H1 (cell line): Measurements from ENCODE around the gene MRPS25. TPM values are rescaled to one million over a fixed set of nuclear protein-coding genes. Genes with fewer than 3 reads are reported as not detected.
A peak's percentile ranks its signal among the peaks of the same experiment; 100 is the strongest.

Source experiments
- CTCF ChIA-PET: fragments of 300-600 bp; sonication (Branson Sonifier 250); formaldehyde crosslinking; loops from one replicate; lab custom pipeline; 2021; ENCODE audit not compliant: partially characterized antibody; lab: Charles Lee
- POLR2A ChIA-PET: fragments of 300-600 bp; sonication (Branson Sonifier 250); formaldehyde crosslinking; loops from one replicate; lab custom pipeline; 2021; ENCODE audit warnings: inconsistent platforms; ENCODE audit not compliant: partially characterized antibody; lab: Charles Lee
- DNase-seq, 2 experiments: peaks; one replicate each; pipeline versions ENCODE4 v3.0.0 to v3.0.0-alpha.2; 2010 to 2022; ENCODE audit warnings: low spot score in 2 of 2, low read depth in 1 of 2, mixed read lengths in 1 of 2
- FAIRE-seq: peaks from 2 replicates; lab custom pipeline; 2011; peaks lifted over from hg19 to GRCh38; lab: Jason Lieb, UNC
- H2AFZ ChIP-seq: 2 replicates; pipeline ENCODE4 v1.8.1; 2012; ENCODE audit warnings: low read length, inconsistent platforms
- H2AK5ac ChIP-seq: 2 replicates; pipeline ENCODE4 v1.6.1; 2013; ENCODE audit warnings: low read depth, low read length
- H2BK120ac ChIP-seq: replicated peaks from 2 replicates; pipeline ENCODE3; 2013; ENCODE audit warnings: low read depth, low read length, inconsistent platforms
- H2BK12ac ChIP-seq: 2 replicates; pipeline ENCODE4 v1.6.1; 2013; ENCODE audit warnings: low read depth, low read length
- H2BK15ac ChIP-seq: 2 replicates; pipeline ENCODE4 v1.6.1; 2013; ENCODE audit warnings: low read length
- H2BK20ac ChIP-seq: 2 replicates; pipeline ENCODE4 v1.6.1; 2013; ENCODE audit warnings: low read length
- H2BK5ac ChIP-seq: 2 replicates; pipeline ENCODE4 v1.6.1; 2013; ENCODE audit warnings: low read depth, low read length
- H3K14ac ChIP-seq: 2 replicates; pipeline ENCODE4 v1.6.1; 2013; ENCODE audit warnings: inconsistent platforms; ENCODE audit not compliant: insufficient read length
- H3K18ac ChIP-seq: 2 replicates; pipeline ENCODE4 v1.6.1; 2013; ENCODE audit warnings: low read length; ENCODE audit errors: extremely low read depth
- H3K23ac ChIP-seq: 2 replicates; pipeline ENCODE4 v1.6.1; 2013; ENCODE audit warnings: inconsistent platforms; ENCODE audit not compliant: insufficient read length
- H3K23me2 ChIP-seq: 2 replicates; pipeline ENCODE4 v1.6.1; 2013; ENCODE audit warnings: low read depth, low read length
- H3K27ac ChIP-seq: 2 replicates; pipeline ENCODE4 v1.6.1; 2011; ENCODE audit warnings: low read depth, low read length, inconsistent platforms
- H3K27me3 ChIP-seq, 4 experiments: replicated peaks in 1 of 4; 1 replicate in 1 of 4; 2 replicates in 3 of 4; pipeline versions ENCODE4 v1.6.1 to v1.8.1; 2011 to 2013; ENCODE audit warnings: low read length in 3 of 4, mild to moderate bottlenecking in 3 of 4, inconsistent platforms in 2 of 4, mixed read lengths in 2 of 4, moderate library complexity in 1 of 4; ENCODE audit not compliant: control insufficient read depth in 3 of 4, insufficient read depth in 3 of 4; ENCODE audit errors: extremely low read depth in 1 of 4
- H3K36me3 ChIP-seq, 4 experiments: 2 replicates each; pipeline versions ENCODE4 v1.6.1 to v1.8.1; 2011 to 2013; ENCODE audit warnings: mild to moderate bottlenecking in 4 of 4, low read length in 3 of 4, moderate library complexity in 2 of 4, control low read depth in 1 of 4, inconsistent platforms in 1 of 4; ENCODE audit not compliant: insufficient read depth in 4 of 4, control insufficient read depth in 2 of 4
- H3K4ac ChIP-seq: replicated peaks from 2 replicates; pipeline ENCODE3; 2013; ENCODE audit warnings: low read length, low read depth, mixed read lengths, inconsistent platforms; ENCODE audit not compliant: insufficient read length
- H3K4me1 ChIP-seq, 4 experiments: replicated peaks in 1 of 4; 1 replicate in 1 of 4; 2 replicates in 3 of 4; pipeline versions ENCODE4 v1.6.1 to v1.8.1; 2011 to 2013; ENCODE audit warnings: low read length in 3 of 4, inconsistent platforms in 2 of 4, mixed read lengths in 1 of 4; ENCODE audit not compliant: insufficient read depth in 4 of 4, control insufficient read depth in 3 of 4
- H3K4me2 ChIP-seq, 2 experiments: 2 replicates each; pipeline versions ENCODE4 v1.6.1 to v1.8.1; 2011 to 2013; ENCODE audit warnings: low read depth in 2 of 2, low read length in 2 of 2, control low read depth in 1 of 2, inconsistent platforms in 1 of 2, mild to moderate bottlenecking in 1 of 2; ENCODE audit not compliant: insufficient read depth in 1 of 2
- H3K4me3 ChIP-seq, 4 experiments: fragments of 200-600, 300-600 bp in 1 of 4; sonication (generic), shearing (Covaris generic), sonication (Bioruptor Twin) in 1 of 4; 2 replicates each; pipeline versions ENCODE4 v1.5.1 to v1.8.1; 2011 to 2016; ENCODE audit warnings: low read length in 4 of 4, low read depth in 3 of 4, control low read depth in 2 of 4, inconsistent platforms in 2 of 4, mild to moderate bottlenecking in 2 of 4, mixed read lengths in 1 of 4, moderate library complexity in 1 of 4; ENCODE audit not compliant: insufficient read depth in 2 of 4; ENCODE audit errors: extremely low read depth in 1 of 4
- H3K56ac ChIP-seq: replicated peaks from 2 replicates; pipeline ENCODE3; 2013; ENCODE audit warnings: low read depth, mild to moderate bottlenecking, mixed read lengths, low read length, inconsistent platforms; ENCODE audit not compliant: insufficient read length
- H3K79me1 ChIP-seq: 2 replicates; pipeline ENCODE4 v1.6.1; 2013; ENCODE audit warnings: low read depth, low read length, control low read depth
- H3K79me2 ChIP-seq, 2 experiments: 2 replicates each; pipeline versions ENCODE4 v1.6.1 to v1.8.1; 2012 to 2013; ENCODE audit warnings: low read length in 2 of 2, mild to moderate bottlenecking in 2 of 2, inconsistent platforms in 1 of 2; ENCODE audit not compliant: insufficient read depth in 2 of 2, control insufficient read depth in 1 of 2
- H3K9ac ChIP-seq, 4 experiments: replicated peaks in 1 of 4; 1 replicate in 1 of 4; 2 replicates in 3 of 4; pipeline versions ENCODE4 v1.6.1 to v1.8.1; 2011 to 2013; ENCODE audit warnings: low read depth in 3 of 4, low read length in 3 of 4, control low read depth in 2 of 4, mild to moderate bottlenecking in 2 of 4, moderate library complexity in 2 of 4, inconsistent platforms in 1 of 4; ENCODE audit errors: extremely low read depth in 1 of 4
- H3K9me3 ChIP-seq, 2 experiments: 2 replicates each; pipeline versions ENCODE4 v1.6.1 to v1.8.1; 2012 to 2013; ENCODE audit warnings: mild to moderate bottlenecking in 2 of 2, moderate library complexity in 2 of 2, control low read depth in 1 of 2, inconsistent platforms in 1 of 2, low read depth in 1 of 2, low read length in 1 of 2, mixed read lengths in 1 of 2; ENCODE audit not compliant: insufficient read depth in 2 of 2
- H4K20me1 ChIP-seq, 2 experiments: replicated peaks in 1 of 2; 2 replicates each; pipeline versions ENCODE3 to v1.8.1; 2011 to 2013; ENCODE audit warnings: inconsistent platforms in 2 of 2, low read length in 2 of 2, mild to moderate bottlenecking in 1 of 2; ENCODE audit not compliant: insufficient read depth in 2 of 2, control insufficient read depth in 1 of 2
- H4K5ac ChIP-seq: 2 replicates; pipeline ENCODE4 v1.6.1; 2013; ENCODE audit warnings: low read length, low read depth, mixed read lengths, inconsistent platforms; ENCODE audit not compliant: insufficient read length
- H4K8ac ChIP-seq: 2 replicates; pipeline ENCODE4 v1.8.0; 2013; ENCODE audit warnings: mild to moderate bottlenecking, moderate library complexity, low read length, inconsistent platforms; ENCODE audit not compliant: insufficient read depth; ENCODE audit errors: extremely low read depth
- H4K91ac ChIP-seq: replicated peaks from 2 replicates; pipeline ENCODE3; 2013; ENCODE audit warnings: low read length, mixed read lengths, inconsistent platforms; ENCODE audit not compliant: insufficient read length
- EGR1 ChIP-seq: IDR thresholded peaks from 2 replicates; pipeline ENCODE4 v1.6.1; 2011; ENCODE audit warnings: low read depth, low read length, borderline replicate concordance
- GABPA ChIP-seq: IDR thresholded peaks from 2 replicates; pipeline ENCODE4 v1.6.1; 2011; ENCODE audit warnings: mild to moderate bottlenecking, low read length, moderate library complexity, borderline replicate concordance; ENCODE audit not compliant: insufficient read depth
- HDAC2 ChIP-seq, 2 experiments: fragments of 300-600 bp in 1 of 2; sonication (generic) in 1 of 2; IDR thresholded peaks; 2 replicates each; pipeline ENCODE4 v1.6.1; 2011 to 2012; ENCODE audit warnings: low read depth in 2 of 2, low read length in 2 of 2, mild to moderate bottlenecking in 2 of 2, moderate library complexity in 2 of 2, borderline replicate concordance in 1 of 2, inconsistent platforms in 1 of 2
- KDM5A ChIP-seq: fragments of 200-600 bp; IDR thresholded peaks from 2 replicates; pipeline ENCODE4 v1.7.1; 2012; ENCODE audit warnings: mild to moderate bottlenecking, low read length, inconsistent platforms, mixed read lengths
- RAD21 ChIP-seq, 2 experiments: IDR thresholded peaks in 1 of 2; conservative IDR thresholded peaks in 1 of 2; 2 replicates each; pipeline ENCODE4 v1.6.1; 2011; ENCODE audit warnings: low read depth in 2 of 2, low read length in 2 of 2, improper control_type of control experiment in 1 of 2, inconsistent platforms in 1 of 2, mild to moderate bottlenecking in 1 of 2, moderate library complexity in 1 of 2
- SP2 ChIP-seq: IDR thresholded peaks from 2 replicates; pipeline ENCODE4 v1.6.1; 2012; ENCODE audit warnings: mild to moderate bottlenecking, low read length, inconsistent platforms
- TBP ChIP-seq: IDR thresholded peaks from 2 replicates; pipeline ENCODE4 v1.6.1; 2011; ENCODE audit warnings: low read depth, low read length, improper control_type of control experiment
- WGBS, 2 experiments: shearing (Covaris generic) in 1 of 2; methylation state at CpG; one replicate each; pipeline versions ENCODE4 v1.1.6 to v1.1.7; 2013 to 2015; ENCODE audit warnings: low lambda C conversion rate in 2 of 2, mixed read lengths in 2 of 2, inconsistent platforms in 1 of 2, low coverage in 1 of 2, missing lambda C conversion rate in 1 of 2; ENCODE audit not compliant: insufficient replicate concordance in 2 of 2, insufficient coverage in 1 of 2, insufficient read length in 1 of 2; ENCODE audit errors: extremely low coverage in 1 of 2, missing lambda C conversion rate in 1 of 2; 5-methylcytosine and 5-hydroxymethylcytosine counted together
- long read RNA-seq, 2 experiments: library from RNA in 1 of 2; library from capped mRNA in 1 of 2; stranded (forward); transcript quantifications; one replicate each; pipeline ENCODE4 v2.0.0, GENCODE V29; 2021; ENCODE audit warnings: inconsistent platforms in 1 of 2
- polyA minus RNA-seq, 3 experiments: library from RNA; depleted of rRNA, polyadenylated mRNA; stranded (reverse); fragments of >200 nt; gene quantifications; 1 replicate in 2 of 3; 2 replicates in 1 of 3; pipeline ENCODE4 v1.2.3, GENCODE V29; 2011
- polyA plus RNA-seq, 7 experiments: library from polyadenylated mRNA; depleted of rRNA in 3 of 7; stranded (reverse) in 5 of 7; unstranded in 2 of 7; fragments of >200 nt in 5 of 7; fragments of 200-250 nt in 2 of 7; gene quantifications; 1 replicate in 5 of 7; 2 replicates in 1 of 7; 4 replicates in 1 of 7; pipeline versions ENCODE4 v1.2.1 to v1.2.3, GENCODE V29; 2011 to 2013; ENCODE audit warnings: missing spikeins in 2 of 7, mixed read lengths in 2 of 7
- total RNA-seq: library from RNA; stranded (reverse); fragmentation: NEBNext Ultra II Directional; extraction: Animal tissue kit (Norgen Biotek cat#: 25700); gene quantifications from 2 replicates; pipeline ENCODE4 v1.2.1, GENCODE V29; 2021

Gene MRPS25
- total RNA-seq (56.5 TPM in 2 replicates), polyA plus RNA-seq (2011; rRNA removed) (23.0 and 23.7 TPM in 2 replicates), polyA minus RNA-seq (2011; rRNA and poly(A)+ RNA removed) (15.1 and 20.0 TPM in 2 replicates)
- 36.1 TPM for polyA plus RNA-seq (2011; cell fraction: cytosol; rRNA removed)
- polyA plus RNA-seq (2011; cell fraction: nucleus; rRNA removed): 49.0 TPM
- polyA plus RNA-seq (2012, experiment 1 of 2): 47.3 to 53.5 TPM (median 50.9 TPM) in 4 replicates
- 11.6 TPM for polyA plus RNA-seq (2012, experiment 2 of 2)
- polyA plus RNA-seq (2013, experiment 1 of 2): 23.4 TPM
- polyA plus RNA-seq (2013, experiment 2 of 2): 25.2 TPM
- polyA minus RNA-seq (2011; cell fraction: cytosol; rRNA and poly(A)+ RNA removed): 28.0 TPM
- polyA minus RNA-seq (2011; cell fraction: nucleus; rRNA and poly(A)+ RNA removed): 44.0 TPM
- long read RNA-seq, experiment 1, full-length matches to known transcripts: 28 of 39 reads
- long read RNA-seq, experiment 1, partial matches to known transcripts: 6 of 39 reads
- long read RNA-seq, experiment 1, other reads (novel, unspliced or antisense): 5 of 39 reads
- long read RNA-seq, experiment 2, full-length matches to known transcripts: 106 of 132 reads
- long read RNA-seq, experiment 2, partial matches to known transcripts: 19 of 132 reads
- long read RNA-seq, experiment 2, other reads (novel, unspliced or antisense): 7 of 132 reads

GRCh38 chr3:15064835-15065549 lies at the start of gene MRPS25:
TSS of gene MRPS25 (minus strand) at chr3:15065315. CDS start at chr3:15065194, 121 bp downstream.
- H3K27ac ChIP-seq: peak within 1 kb of the TSS; percentile 67; the same call in 1 of the 2 replicates
- no peak for FAIRE-seq
- TF ChIP-seq HDAC2 (IDR thresholded peaks at IDR 0.05; ENCODE audit: borderline replicate concordance in 1 of 2, low read depth in 2 of 2, low read length in 2 of 2) (peak in 1 of 2 experiments; percentile 82; a peak in 1 of 4 replicates), RAD21 (IDR thresholded peaks at IDR 0.05 in 1 of 2, conservative IDR thresholded peaks at IDR 0.05 in 1 of 2; ENCODE audit: low read depth in 2 of 2, low read length in 2 of 2) (no peak), TBP (peak; percentile 75), SP2 (no peak), KDM5A (no peak), EGR1 (no peak), GABPA (no peak)

More at GRCh38 chr3:15064835-15065549, at the start of gene MRPS25:
- no peaks in the 10 kb centered on the region for H3K36me3 ChIP-seq
- peak within 1 kb of the TSS; percentile 99 for H2AFZ ChIP-seq
- peaks cover 10% of the 10 kb centered on the region for H3K79me1 ChIP-seq
- no peak within 1 kb of the TSS for H3K23ac ChIP-seq
- H3K23me2 ChIP-seq: peaks cover 7% of the 10 kb centered on the region; the same call in 1 of the 2 replicates
- H3K14ac ChIP-seq: no peak within 1 kb of the TSS
- H2BK20ac ChIP-seq: no peak within 1 kb of the TSS
- H3K27me3 ChIP-seq: no peaks in the 10 kb centered on the region
- no peak within 1 kb of the TSS for H2AK5ac ChIP-seq
- no peaks in the 10 kb centered on the region; a peak in 1 of 4 replicates for H3K9me3 ChIP-seq
- DNase-seq: peak; percentile 53 to 86
- H4K5ac ChIP-seq: peak within 1 kb of the TSS; percentile 96
- peak within 1 kb of the TSS; percentile 83 to 95 (median 92) for H3K9ac ChIP-seq
- H2BK5ac ChIP-seq: peak within 1 kb of the TSS; percentile 89
- peak within 1 kb of the TSS; percentile 97 for H4K8ac ChIP-seq
- peak within 1 kb of the TSS; percentile 96 for H3K56ac ChIP-seq
- WGBS, 2 experiments: 2% methylated on average over 54 of the region's 69 CpGs; no CpG with 5 or more reads in 1 of the 2 experiments
- peak within 1 kb of the TSS; percentile 83 to 88 for H3K4me2 ChIP-seq
- no peak within 1 kb of the TSS for H2BK120ac ChIP-seq
- CTCF ChIA-PET: interaction anchor here (0.8 to 2.0 kb wide), 4 partner anchors 9 to 76 kb away, joined by 3 to 11 read pairs (median 5); partner anchors contain the start of gene RBSN
- peaks cover 9 to 29% of the 10 kb centered on the region in 2 experiments; a peak in 3 of 4 replicates for H3K79me2 ChIP-seq
- peak within 1 kb of the TSS; percentile 81 to 97 (median 89) for H3K4me3 ChIP-seq
- H3K4ac ChIP-seq: peak within 1 kb of the TSS; percentile 97
- peaks cover 0 to 5% of the 10 kb centered on the region in 2 experiments for H4K20me1 ChIP-seq
- peak within 1 kb of the TSS; percentile 90 for H4K91ac ChIP-seq
- POLR2A ChIA-PET: interaction anchor here (0.6 to 4.0 kb wide), 7 partner anchors 9 to 122 kb away, joined by 3 to 17 read pairs (median 4); no protein-coding TSS in a partner anchor
- no peak within 1 kb of the TSS for H2BK12ac ChIP-seq
- H2BK15ac ChIP-seq: no peak within 1 kb of the TSS
- H3K4me1 ChIP-seq: peaks cover 0 to 11% (median 6%) of the 10 kb centered on the region in 4 experiments; a peak in 5 of 7 replicates
- peak within 1 kb of the TSS; percentile 84 for H3K18ac ChIP-seq
